GM18505 (cell line): ENCODE measurements around the gene DCTN1.
A peak's percentile ranks its signal among the peaks of the same experiment; 100 is the strongest.
"Not testable (repeated sequence)": the region's sequence is repeated elsewhere in the genome, so short reads cannot be mapped to it uniquely, and the experiment has no call there.

Experiments
- ATAC-seq: cut with Tn5 transposase; IDR thresholded peaks from one replicate; pipeline ENCODE4 v1.9.1; 2021; ENCODE audit not compliant: unreplicated experiment
- POLR2A ChIP-seq: IDR thresholded peaks from 4 replicates; pipeline ENCODE4 v1.6.1; 2011; ENCODE audit warnings: borderline replicate concordance; ENCODE audit not compliant: insufficient read depth, insufficient read length; ENCODE audit errors: extremely low read depth

Gene DCTN1

DNA sequence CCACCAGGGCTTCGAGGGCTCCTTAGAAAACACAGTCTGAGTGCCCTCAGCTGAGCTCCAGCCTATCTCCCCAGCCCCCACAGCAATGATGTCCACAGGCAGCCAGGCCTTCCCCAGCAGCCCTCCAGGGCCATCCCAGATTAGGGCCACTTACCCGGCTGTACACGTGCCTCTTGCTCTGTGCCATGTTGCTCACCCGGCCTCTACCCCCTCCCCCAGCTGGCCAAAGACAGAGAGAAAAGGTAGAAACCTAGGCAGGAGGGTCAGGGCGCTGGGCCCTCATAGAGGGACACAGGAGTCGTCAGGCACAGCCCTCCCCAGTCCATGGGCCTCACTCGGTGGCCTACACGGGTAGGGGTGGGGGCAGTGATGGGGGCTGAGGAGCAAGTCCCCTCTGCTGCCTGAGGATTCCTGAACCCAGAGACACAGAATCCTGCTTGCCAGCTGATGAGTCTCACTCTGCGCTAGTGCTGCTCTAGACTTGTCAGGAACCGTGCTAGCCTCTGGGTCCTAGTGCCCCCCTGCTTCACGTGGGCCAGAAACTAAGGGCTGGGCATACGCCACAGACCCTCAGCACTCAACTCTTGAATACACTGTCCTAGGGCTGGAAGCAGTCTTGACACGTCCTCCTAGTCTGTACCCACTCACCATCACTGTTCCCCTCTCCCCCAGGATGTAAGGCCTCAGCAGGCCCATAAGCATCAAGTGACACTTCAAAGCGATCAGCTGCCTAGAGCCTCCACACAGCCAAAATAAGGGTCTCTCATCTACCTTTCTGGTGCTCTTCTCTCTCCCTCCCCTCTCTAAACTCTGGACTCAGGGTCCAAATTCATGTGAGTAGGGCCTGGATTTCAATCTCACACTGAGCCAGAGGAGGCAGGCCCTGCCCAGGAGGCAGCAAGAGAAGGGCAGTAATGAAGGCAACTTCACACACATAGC is at the start of gene DCTN1:
TSS of gene DCTN1 (minus strand) at position 461 of the 939 bp plus-strand sequence. CDS start at position 187, 274 bp downstream.
- ATAC-seq = no peak
- no peak for TF ChIP-seq POLR2A

DNA sequence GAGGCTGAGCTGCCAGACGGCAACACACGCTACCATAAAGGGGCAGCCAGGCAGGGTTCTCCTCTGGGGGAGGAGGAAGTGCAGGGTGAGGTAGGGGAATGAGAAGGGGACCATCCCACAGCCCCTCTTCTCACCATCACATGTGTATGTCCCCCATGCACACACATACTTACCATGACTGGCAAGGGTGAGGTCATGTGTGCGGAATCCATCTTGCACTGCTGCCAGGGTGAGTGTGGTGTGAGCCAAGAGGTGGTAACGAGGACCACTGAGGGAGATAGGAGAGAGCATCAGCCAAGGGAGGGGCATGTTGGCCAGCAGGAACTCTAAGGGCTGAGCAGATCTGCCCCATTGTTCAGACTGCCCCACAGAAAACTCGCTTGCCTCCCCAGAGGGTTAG is 48.6 kb upstream of the DCTN1 start:
- TF ChIP-seq POLR2A = no peak
- ATAC-seq = no peak

DNA sequence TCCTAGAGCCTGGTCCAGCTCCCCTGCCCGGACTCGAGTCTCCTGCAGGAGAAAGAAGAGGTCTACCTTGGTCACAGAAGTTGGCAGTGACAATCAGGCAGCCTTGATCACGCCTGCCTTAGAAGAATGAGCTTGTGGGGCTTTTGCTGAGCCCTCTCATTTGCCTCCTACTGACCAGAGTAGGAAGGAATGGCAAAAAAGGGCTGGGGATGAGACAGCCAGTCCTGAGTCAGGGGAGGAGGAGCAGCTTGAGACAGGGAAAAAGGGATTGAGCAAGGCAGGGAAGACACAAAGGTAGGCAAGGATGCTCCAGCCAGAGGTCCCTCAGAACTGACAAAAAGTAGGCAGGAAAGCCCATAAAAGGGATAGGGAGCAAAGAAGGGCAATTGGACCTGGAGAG is 47.4 kb upstream of the DCTN1 start:
- ATAC-seq = no peak
- TF ChIP-seq POLR2A = no peak

DNA sequence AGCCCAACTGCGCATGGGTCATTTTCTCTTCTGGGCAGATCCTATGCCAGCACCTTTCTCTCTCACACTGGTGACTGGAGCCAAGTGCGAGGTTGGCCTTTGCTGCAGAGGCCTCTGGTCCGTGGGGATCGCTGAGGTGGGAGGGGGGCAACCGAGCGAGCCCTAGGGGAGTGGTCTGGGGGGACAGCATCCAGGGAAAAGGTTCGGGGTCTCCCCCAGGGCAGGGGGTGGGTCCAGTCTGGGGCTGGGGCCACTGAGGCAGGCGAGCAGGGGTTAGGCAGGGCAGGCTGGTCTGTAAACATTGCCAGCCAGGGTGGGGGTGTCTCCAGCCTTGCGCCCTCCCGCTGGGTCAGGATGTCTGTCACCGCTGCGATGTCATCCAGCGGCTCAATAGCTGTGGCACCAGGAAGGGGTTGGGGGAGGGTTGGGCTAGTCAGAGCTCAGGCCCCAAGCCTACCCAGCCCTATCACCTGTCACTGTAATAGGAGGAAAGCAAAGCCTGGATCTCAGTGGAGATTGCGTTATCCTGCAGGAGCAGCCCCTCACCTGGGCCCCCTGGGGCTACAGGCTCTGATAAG is 46.2 kb upstream of the DCTN1 start:
- ATAC-seq = no peak
- TF ChIP-seq POLR2A = no peak

DNA sequence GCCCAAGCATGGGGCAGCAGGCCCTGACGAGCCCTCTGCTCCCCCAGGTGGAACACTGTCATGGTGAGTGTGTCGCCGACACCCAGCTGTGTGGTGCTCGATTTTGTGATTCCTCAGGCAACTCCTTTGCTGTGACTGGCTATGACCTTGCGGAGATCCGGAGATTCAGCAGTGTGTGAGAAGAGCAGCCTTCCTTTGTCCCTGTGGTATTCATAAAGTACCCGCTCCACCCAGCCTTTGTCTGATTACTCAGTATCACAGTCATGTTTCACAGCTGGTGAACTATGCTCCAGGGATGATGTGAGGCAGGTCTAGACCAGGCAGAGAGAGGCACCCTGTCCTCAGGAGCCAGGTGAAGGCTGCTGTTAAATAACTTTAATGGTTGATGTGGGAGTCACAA is 45.4 kb upstream of the DCTN1 start:
- no peak for ATAC-seq
- TF ChIP-seq POLR2A = no peak

DNA sequence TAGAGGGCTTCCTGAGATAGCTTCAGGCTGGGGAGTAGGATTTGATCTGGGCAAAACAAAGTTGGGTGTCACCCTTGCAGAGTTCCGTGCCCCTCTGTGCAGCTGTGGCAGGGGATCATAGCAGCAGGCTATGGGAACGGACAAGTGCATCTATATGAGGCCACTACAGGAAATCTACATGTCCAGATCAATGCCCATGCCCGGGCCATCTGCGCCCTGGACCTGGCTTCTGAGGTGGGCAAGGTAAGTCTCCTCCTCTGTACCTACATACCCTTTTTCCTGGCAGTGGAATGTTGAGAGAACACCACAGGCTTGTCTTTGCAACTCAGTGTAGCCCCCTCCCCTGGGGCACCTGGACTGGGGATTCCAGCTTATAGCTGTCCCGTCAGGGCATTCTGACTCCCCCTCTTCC is 44.9 kb upstream of the DCTN1 start:
- no peak for TF ChIP-seq POLR2A
- ATAC-seq = no peak

DNA sequence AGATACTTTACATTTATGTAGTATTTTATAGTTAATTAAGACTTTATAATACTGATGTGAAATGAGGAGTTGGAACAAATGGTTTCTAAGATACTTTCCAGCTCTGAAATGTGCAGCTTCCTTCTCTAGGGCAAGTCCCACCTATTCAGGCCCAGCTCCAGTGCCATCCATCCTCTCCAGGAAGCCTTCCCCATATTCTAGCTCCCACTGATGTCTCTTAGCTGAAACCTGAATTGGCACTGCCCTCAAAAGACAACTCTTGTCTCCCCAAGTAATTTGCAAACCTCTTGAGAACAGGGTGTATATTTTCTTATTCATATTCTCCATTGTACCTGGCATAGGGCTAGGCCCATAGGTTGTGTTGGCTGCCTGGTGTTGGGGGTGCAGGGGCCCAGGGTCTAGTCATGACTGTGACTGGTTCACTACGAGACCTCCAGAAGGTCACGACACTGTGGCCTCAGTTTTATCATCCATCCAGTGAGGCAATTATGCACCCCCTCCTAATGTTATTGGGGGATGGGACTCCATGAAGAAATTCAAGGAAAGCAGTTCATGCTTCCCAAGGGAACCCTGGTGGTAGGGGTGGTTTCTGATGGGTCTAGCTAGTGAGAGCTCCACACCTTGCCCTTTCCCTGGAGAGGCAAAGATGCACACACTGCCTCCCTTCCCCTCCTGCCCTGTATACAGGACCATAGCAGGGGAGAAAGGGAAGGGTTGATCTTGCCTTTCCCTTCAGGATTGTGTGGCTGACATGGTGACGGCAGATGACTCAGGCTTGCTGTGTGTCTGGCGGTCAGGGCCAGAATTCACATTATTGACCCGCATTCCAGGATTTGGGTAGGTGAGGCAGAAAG is 44.3 kb upstream of the DCTN1 start:
- no peak for TF ChIP-seq POLR2A
- no peak for ATAC-seq

DNA sequence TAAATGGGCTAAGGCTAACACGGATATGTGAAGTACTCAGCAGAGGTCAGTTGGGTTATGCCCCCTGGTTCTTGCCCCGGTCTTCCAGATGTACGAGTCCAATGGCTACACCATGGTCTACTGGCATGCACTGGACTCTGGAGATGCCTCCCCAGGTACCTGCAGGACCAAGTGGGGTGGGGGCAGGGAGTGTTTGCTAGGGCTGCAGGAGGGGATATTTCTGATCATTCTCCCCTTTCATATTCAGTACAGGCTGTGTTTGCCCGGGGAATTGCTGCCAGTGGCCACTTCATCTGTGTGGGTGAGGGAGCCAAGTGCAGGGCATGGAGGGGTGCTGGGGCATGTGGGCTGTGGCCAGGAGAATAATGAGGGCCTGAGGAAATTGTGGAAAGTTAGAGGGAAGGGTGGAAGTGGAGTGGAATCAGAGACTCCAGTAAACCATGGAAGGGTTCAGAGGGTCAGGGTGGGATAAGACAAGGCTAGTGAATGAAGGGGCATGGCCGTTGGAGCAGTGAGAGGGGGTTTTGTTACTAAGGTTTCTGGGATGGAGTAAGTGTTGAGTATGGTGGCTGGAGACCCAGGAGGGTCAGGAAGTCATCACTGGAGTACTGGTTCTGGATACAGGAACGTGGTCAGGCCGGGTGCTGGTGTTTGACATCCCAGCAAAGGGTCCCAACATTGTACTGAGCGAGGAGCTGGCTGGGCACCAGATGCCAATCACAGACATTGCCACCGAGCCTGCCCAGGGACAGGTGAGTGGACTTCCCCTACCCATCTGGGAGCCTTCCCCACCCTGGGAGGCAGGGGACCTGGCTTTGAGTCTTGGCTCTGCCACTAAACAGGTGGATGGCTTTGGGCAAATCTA is 43.4 kb upstream of the DCTN1 start:
- ATAC-seq = no peak
- no peak for TF ChIP-seq POLR2A

DNA sequence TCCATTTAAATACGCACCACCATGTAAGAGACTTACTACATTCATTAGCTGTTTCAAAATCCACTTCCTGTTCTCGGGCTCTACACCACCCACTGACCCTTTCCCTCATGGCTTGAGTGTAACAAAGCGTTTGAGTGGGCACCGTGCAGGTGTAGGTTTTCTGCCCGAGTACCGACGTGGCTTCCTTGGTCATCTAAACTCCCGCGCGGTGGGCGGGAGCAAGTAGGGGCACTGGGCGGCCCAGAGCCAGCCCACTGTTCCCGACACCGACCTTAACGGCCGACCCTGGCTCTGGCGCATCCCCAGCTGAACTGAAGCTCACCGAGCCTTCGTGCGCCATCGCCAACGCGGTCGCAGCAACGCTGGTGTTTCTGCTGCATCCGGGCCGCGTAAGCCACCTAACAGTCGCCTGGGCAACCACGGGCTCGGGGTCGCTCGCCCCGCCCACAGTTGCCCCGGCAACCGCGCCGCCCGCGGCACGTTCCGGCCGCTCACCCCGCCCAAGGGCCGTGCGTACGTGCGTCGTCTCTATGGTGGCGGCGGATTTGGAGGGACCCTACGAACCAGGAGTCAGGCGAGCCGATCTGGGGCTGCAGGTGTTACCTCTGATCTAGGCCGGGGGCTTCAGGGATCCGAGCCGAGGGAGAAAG is 41.2 kb upstream of the DCTN1 start, which contains the start of the genes C2orf81 and WDR54:
TSS of gene C2orf81 (minus strand) at position 399 of the 650 bp plus-strand sequence. CDS start at position 340, 59 bp downstream.
TSS of gene WDR54 (plus strand) at position 510 of the 650 bp plus-strand sequence. CDS start 424 bp downstream, outside the sequence.
- peak; percentile 90 for TF ChIP-seq POLR2A
- peak; percentile 86 for ATAC-seq

DNA sequence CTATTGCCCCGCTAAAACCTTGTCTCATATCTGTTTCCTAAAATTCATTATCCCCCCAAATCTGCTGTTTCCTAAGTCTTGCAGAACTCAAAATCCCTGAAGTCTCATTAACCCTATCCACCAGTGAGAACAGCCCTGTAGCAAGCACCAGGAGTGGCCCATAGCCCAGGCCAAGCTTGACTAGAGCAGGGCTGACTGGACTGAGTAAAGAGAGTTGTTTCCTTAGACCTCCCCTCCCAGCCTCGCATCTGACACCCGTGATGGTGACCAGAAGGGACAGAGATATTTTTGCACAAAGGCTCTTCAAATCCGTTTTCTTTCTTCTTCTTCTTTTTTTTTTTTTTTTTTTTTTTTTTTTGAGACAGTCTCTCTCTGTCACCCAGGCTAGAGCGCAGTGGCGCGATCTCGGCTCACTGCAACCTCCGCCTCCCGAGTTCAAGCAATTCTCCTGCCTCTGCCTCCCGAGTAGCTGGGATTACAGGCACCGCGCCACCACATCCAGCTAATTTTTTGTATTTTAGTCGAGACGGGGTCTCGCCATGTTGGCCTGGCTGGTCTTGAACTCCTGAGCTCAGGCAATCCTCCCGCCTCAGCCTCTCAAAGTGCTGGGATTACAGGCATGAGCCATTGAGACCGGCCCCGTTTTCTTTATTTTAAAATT is 40.5 kb upstream of the DCTN1 start:
- not testable (repeated sequence) for ATAC-seq

DNA sequence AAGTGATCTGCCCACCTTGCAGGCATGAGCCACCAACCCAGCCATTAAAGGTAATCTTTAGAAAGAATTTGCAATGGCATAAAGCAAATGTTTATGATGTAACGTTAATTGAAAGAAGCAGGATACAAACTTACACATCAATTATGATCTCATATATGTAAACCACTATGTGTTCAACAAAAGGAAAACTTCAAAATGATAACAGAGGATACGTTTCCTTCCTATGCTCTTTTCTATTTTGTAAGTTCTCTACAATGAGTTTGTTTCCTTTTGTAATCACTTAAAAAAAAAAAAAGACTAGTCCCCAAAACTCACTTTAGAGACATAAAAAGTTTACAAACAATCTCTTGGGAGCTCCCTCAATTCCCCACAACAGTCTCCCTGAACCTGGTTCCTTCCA is 39.9 kb upstream of the DCTN1 start:
- ATAC-seq = no peak
- TF ChIP-seq POLR2A = no peak
